K562 (cell line): ENCODE data around the gene RPRD1B.

Experiments
- JUN ChIP-seq, 2 experiments: sonication (generic) in 1 of 2; formaldehyde crosslinking in 1 of 2; IDR thresholded peaks; 2 replicates each; pipeline versions ENCODE4 v1.6.1 to v1.8.0; 2012 to 2022; ENCODE audit warnings: borderline replicate concordance in 2 of 2, mild to moderate bottlenecking in 2 of 2, improper control_type of control experiment in 1 of 2, low read depth in 1 of 2, low read length in 1 of 2, missing genetic modification reagents in 1 of 2
- NFIC ChIP-seq: fragments of 450-650 bp; IDR thresholded peaks from 2 replicates; pipeline ENCODE4 v1.6.1; 2017; ENCODE audit warnings: mild to moderate bottlenecking, inconsistent platforms
- RNF2 ChIP-seq: sonication (generic); IDR thresholded peaks from 2 replicates; pipeline ENCODE4 v1.6.1; 2016
- TRIM28 ChIP-seq: fragments of 450-650 bp; IDR thresholded peaks from 2 replicates; pipeline ENCODE4 v1.6.1; 2017
- ZC3H4 ChIP-seq: sonication (generic); formaldehyde crosslinking; IDR thresholded peaks from 2 replicates; pipeline ENCODE4 v1.9.0; 2021; ENCODE audit warnings: missing genetic modification reagents, borderline replicate concordance
- ZNF12 ChIP-seq: sonication (generic); formaldehyde crosslinking; IDR thresholded peaks from 2 replicates; pipeline ENCODE4 v1.4.0; 2020; ENCODE audit warnings: mild to moderate bottlenecking, missing genetic modification reagents
- TF ChIP-seq, protein P1 (sequence below): sonication (generic); formaldehyde crosslinking; IDR thresholded peaks from 2 replicates; pipeline ENCODE4 v1.8.1; 2023; ENCODE audit warnings: mild to moderate bottlenecking, missing genetic modification reagents
- TF ChIP-seq, protein P2 (sequence below): fragments of 150-350 bp; conservative IDR thresholded peaks from 2 replicates; pipeline ENCODE4 v1.6.1; 2014; ENCODE audit warnings: low read length
- TF ChIP-seq, protein P3 (sequence below), 3 experiments: IDR thresholded peaks in 2 of 3; conservative IDR thresholded peaks in 1 of 3; 2 replicates each; pipeline ENCODE4 v1.5.1; 2011 to 2012; ENCODE audit warnings: low read length in 3 of 3, mild to moderate bottlenecking in 3 of 3, control low read depth in 2 of 3, improper control_type of control experiment in 1 of 3, inconsistent platforms in 1 of 3, low read depth in 1 of 3, mixed read lengths in 1 of 3, moderate library complexity in 1 of 3; ENCODE audit not compliant: insufficient read depth in 2 of 3

DNA sequence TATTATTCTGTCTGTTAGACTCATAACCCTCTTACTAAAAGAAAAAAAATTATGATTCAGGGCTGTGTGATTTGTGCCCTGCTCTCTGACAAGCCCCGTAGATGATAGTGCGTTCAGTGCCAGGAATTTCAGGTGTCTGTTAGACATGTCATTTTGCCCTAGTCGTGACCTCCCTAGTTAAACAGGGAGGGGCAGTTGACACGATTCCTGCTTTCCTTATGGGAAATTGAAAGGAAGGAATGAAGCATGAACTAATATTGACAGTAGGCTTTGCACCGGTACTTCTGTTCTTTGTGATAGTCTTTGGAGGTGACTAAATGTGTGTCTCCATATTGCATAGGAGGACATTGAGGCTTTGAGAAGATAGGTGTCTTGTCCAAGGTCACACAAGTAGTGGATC lies 26.3 kb downstream of the RPRD1B start:
- TF ChIP-seq JUN (IDR thresholded peaks at IDR 0.05; ENCODE audit: borderline replicate concordance, low read depth, low read length), result no peak
- no peak for TF ChIP-seq JUN (CRISPR knock-in tag; IDR thresholded peaks at IDR 0.05; ENCODE audit: borderline replicate concordance)
- TF ChIP-seq RNF2, result no peak
- no peak for TF ChIP-seq TRIM28
- TF ChIP-seq, protein P1, sequence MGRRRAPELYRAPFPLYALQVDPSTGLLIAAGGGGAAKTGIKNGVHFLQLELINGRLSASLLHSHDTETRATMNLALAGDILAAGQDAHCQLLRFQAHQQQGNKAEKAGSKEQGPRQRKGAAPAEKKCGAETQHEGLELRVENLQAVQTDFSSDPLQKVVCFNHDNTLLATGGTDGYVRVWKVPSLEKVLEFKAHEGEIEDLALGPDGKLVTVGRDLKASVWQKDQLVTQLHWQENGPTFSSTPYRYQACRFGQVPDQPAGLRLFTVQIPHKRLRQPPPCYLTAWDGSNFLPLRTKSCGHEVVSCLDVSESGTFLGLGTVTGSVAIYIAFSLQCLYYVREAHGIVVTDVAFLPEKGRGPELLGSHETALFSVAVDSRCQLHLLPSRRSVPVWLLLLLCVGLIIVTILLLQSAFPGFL, result no peak
- no peak for TF ChIP-seq NFIC
- no peak for TF ChIP-seq ZC3H4
- TF ChIP-seq ZNF12 (CRISPR knock-in tag), result no peak
- TF ChIP-seq, protein P2, sequence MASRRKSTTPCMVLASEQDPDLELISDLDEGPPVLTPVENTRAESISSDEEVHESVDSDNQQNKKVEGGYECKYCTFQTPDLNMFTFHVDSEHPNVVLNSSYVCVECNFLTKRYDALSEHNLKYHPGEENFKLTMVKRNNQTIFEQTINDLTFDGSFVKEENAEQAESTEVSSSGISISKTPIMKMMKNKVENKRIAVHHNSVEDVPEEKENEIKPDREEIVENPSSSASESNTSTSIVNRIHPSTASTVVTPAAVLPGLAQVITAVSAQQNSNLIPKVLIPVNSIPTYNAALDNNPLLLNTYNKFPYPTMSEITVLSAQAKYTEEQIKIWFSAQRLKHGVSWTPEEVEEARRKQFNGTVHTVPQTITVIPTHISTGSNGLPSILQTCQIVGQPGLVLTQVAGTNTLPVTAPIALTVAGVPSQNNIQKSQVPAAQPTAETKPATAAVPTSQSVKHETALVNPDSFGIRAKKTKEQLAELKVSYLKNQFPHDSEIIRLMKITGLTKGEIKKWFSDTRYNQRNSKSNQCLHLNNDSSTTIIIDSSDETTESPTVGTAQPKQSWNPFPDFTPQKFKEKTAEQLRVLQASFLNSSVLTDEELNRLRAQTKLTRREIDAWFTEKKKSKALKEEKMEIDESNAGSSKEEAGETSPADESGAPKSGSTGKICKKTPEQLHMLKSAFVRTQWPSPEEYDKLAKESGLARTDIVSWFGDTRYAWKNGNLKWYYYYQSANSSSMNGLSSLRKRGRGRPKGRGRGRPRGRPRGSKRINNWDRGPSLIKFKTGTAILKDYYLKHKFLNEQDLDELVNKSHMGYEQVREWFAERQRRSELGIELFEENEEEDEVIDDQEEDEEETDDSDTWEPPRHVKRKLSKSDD, result no peak
- TF ChIP-seq, protein P3, sequence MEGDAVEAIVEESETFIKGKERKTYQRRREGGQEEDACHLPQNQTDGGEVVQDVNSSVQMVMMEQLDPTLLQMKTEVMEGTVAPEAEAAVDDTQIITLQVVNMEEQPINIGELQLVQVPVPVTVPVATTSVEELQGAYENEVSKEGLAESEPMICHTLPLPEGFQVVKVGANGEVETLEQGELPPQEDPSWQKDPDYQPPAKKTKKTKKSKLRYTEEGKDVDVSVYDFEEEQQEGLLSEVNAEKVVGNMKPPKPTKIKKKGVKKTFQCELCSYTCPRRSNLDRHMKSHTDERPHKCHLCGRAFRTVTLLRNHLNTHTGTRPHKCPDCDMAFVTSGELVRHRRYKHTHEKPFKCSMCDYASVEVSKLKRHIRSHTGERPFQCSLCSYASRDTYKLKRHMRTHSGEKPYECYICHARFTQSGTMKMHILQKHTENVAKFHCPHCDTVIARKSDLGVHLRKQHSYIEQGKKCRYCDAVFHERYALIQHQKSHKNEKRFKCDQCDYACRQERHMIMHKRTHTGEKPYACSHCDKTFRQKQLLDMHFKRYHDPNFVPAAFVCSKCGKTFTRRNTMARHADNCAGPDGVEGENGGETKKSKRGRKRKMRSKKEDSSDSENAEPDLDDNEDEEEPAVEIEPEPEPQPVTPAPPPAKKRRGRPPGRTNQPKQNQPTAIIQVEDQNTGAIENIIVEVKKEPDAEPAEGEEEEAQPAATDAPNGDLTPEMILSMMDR (IDR thresholded peaks at IDR 0.05 in 2 of 3, conservative IDR thresholded peaks at IDR 0.05 in 1 of 3; ENCODE audit: insufficient read depth in 2 of 3, low read depth in 1 of 3, low read length in 3 of 3), result no peak
